Activated T-helper 1 cell treated with Interleukin-2 at 50 U/mL for 16 hours (primary cell): ENCODE measurements around the gene MRPL23.

Experiments
- DNase-seq: peaks from one replicate; pipeline ENCODE4 v3.0.0-alpha.2; 2020; ENCODE audit warnings: low read depth

The MRPL23 gene

GRCh38 chr11:1990872-1991578 lies 43.9 kb downstream of the MRPL23 start:
- no peak for DNase-seq

DNA sequence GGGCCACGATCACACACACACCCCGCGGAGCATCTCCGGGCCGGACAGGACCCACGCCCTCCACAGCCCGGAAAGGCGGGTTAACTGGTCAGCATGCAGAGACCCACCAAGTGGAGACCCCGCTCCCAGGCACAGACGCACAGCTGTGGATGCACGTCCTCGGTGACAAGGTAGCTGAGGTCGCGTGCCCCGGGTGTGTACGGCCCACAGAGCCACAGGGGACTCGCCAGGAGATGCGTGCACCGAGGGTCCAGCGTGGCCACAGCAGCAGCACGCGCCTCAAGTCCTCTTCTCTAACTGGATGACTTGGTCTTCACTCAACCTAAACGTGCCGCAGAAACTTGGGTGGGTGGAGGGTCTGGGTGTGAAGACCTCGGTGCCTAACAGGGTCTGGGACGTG lies 45.0 kb downstream of the MRPL23 start:
- DNase-seq, result no peak

- DNase-seq, result no peak
Observed at GRCh38 chr11:1994121-1994520, 47.0 kb downstream of the MRPL23 start.

GRCh38 chr11:1997755-1998154 lies 50.6 kb downstream of the MRPL23 start, which contains the start of gene H19:
H19 (minus strand) TSS chr11:1997842.
- DNase-seq, result no peak

- DNase-seq, result no peak
Observed at GRCh38 chr11:1998290-1998689, 51.2 kb downstream of the MRPL23 start.

DNA sequence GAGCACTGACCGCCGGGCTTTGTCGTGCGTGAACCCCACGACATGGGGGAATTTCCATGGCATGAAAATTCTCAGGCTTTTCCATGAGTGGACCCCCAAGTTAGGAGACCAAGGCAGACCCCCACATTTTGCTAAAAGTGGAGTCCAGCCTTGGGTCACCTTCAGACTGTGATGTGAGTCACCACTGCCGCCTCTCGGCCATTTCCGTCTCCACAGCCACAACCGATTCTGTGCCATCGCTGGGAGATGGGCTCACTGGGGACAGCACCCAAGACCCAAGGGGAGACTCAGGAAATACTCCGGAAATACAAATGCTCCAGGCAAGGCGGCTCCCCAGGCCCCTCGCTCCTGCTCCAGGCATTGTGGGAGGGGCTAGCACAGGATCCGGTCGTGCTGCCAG lies 51.7 kb downstream of the MRPL23 start:
- DNase-seq, result no peak

- no peak for DNase-seq
Observed at GRCh38 chr11:2002042-2002776, 55.1 kb downstream of the MRPL23 start.

- no peak for DNase-seq
Observed at GRCh38 chr11:2002807-2003206, 55.7 kb downstream of the MRPL23 start.

GRCh38 chr11:2004466-2004865 lies 57.3 kb downstream of the MRPL23 start:
- no peak for DNase-seq
